IMR-90 (cell line): ENCODE results near the gene CFAP70. TPM values are rescaled to one million over a fixed set of nuclear protein-coding genes. Genes with fewer than 3 reads are reported as not detected.

Experiments
- ATAC-seq: fragments of 200-7000 bp; cut with Tn5 transposase; 2 replicates; pipeline ENCODE4 v1.9.1; 2020; ENCODE audit warnings: low read depth, mild to moderate bottlenecking, moderate library complexity
- BruUV-seq: library from RNA; stranded (reverse); fragments of 400-500 nt; replicated peaks from 2 replicates; lab custom pipeline; 2021; lab: Mats Ljungman, UMichigan
- CTCF ChIA-PET: fragments of 300-600 bp; formaldehyde crosslinking; extraction: SDS; loops from one replicate; lab custom pipeline; 2021; ENCODE audit warnings: antibody characterized with exemption; lab: Yijun Ruan, JAX
- POLR2A ChIA-PET: fragments of 300-600 bp; sonication (Branson Sonifier 250); formaldehyde crosslinking; loops from one replicate; lab custom pipeline; 2022; ENCODE audit warnings: antibody characterized with exemption; ENCODE audit not compliant: unreplicated experiment; lab: Charles Lee
- DNase-seq: peaks from one replicate; pipeline ENCODE4 v3.0.0; 2013
- H2AFZ ChIP-seq: replicated peaks from 2 replicates; pipeline ENCODE3; 2013; ENCODE audit warnings: low read length, mild to moderate bottlenecking; ENCODE audit not compliant: poor library complexity
- H2AK5ac ChIP-seq: 2 replicates; pipeline ENCODE4 v1.6.1; 2013; ENCODE audit warnings: low read depth, low read length, inconsistent platforms
- H2AK9ac ChIP-seq: replicated peaks from 2 replicates; pipeline ENCODE3; 2013; ENCODE audit warnings: mild to moderate bottlenecking, low read depth, low read length, moderate library complexity; ENCODE audit not compliant: poor library complexity
- H2BK120ac ChIP-seq: 2 replicates; pipeline ENCODE4 v1.6.1; 2013; ENCODE audit warnings: low read depth, low read length, inconsistent platforms
- H2BK15ac ChIP-seq: 3 replicates; pipeline ENCODE4 v1.6.1; 2013; ENCODE audit warnings: low read depth, low read length, inconsistent platforms
- H2BK20ac ChIP-seq: 2 replicates; pipeline ENCODE4 v1.6.1; 2013; ENCODE audit warnings: low read depth, mild to moderate bottlenecking, inconsistent platforms, low read length, moderate library complexity
- H2BK5ac ChIP-seq: 2 replicates; pipeline ENCODE4 v1.6.1; 2013; ENCODE audit warnings: mild to moderate bottlenecking, low read depth, low read length, inconsistent platforms; ENCODE audit not compliant: poor library complexity, severe bottlenecking
- H3K14ac ChIP-seq: replicated peaks from 2 replicates; pipeline ENCODE4 v1.6.1; 2013; ENCODE audit warnings: low read depth, low read length, inconsistent platforms
- H3K18ac ChIP-seq: 2 replicates; pipeline ENCODE4 v1.6.1; 2013; ENCODE audit warnings: low read depth, low read length, control low read depth
- H3K23ac ChIP-seq: 2 replicates; pipeline ENCODE4 v1.6.1; 2013; ENCODE audit warnings: low read depth, low read length, inconsistent platforms
- H3K27ac ChIP-seq: 2 replicates; pipeline ENCODE4 v1.5.1; 2013; ENCODE audit warnings: mild to moderate bottlenecking, control low read depth, low read length; ENCODE audit not compliant: insufficient read depth
- H3K27me3 ChIP-seq: 2 replicates; pipeline ENCODE4 v1.6.1; 2013; ENCODE audit warnings: low read length; ENCODE audit not compliant: control insufficient read depth, insufficient read depth
- H3K36me3 ChIP-seq: 2 replicates; pipeline ENCODE4 v1.6.1; 2013; ENCODE audit warnings: low read length, mixed read lengths; ENCODE audit not compliant: control insufficient read depth, insufficient read depth
- H3K4ac ChIP-seq: 2 replicates; pipeline ENCODE4 v1.6.1; 2013; ENCODE audit warnings: low read depth, low read length, inconsistent platforms
- H3K4me1 ChIP-seq: 2 replicates; pipeline ENCODE4 v1.6.1; 2013; ENCODE audit warnings: low read length, mixed read lengths; ENCODE audit not compliant: control insufficient read depth, insufficient read depth
- H3K4me2 ChIP-seq: 2 replicates; pipeline ENCODE4 v1.6.1; 2013; ENCODE audit warnings: low read depth, mild to moderate bottlenecking, control low read depth, low read length, moderate library complexity
- H3K4me3 ChIP-seq: 2 replicates; pipeline ENCODE4 v1.5.1; 2013; ENCODE audit warnings: low read depth, mild to moderate bottlenecking, control low read depth, low read length, moderate library complexity; ENCODE audit not compliant: insufficient read depth
- H3K56ac ChIP-seq: 2 replicates; pipeline ENCODE4 v1.6.1; 2013; ENCODE audit warnings: low read length, inconsistent platforms; ENCODE audit not compliant: insufficient read depth; ENCODE audit errors: extremely low read depth
- H3K79me1 ChIP-seq, 2 experiments: 2 replicates each; pipeline ENCODE4 v1.6.1; 2013; ENCODE audit warnings: low read length in 2 of 2, inconsistent platforms in 1 of 2, low read depth in 1 of 2
- H3K9ac ChIP-seq: 2 replicates; pipeline ENCODE4 v1.6.1; 2013; ENCODE audit warnings: low read depth, low read length, control low read depth
- H3K9me1 ChIP-seq: 2 replicates; pipeline ENCODE4 v1.6.1; 2013; ENCODE audit warnings: low read length, inconsistent platforms; ENCODE audit not compliant: insufficient read depth
- H3K9me3 ChIP-seq: 2 replicates; pipeline ENCODE4 v1.6.1; 2013; ENCODE audit warnings: low read length; ENCODE audit not compliant: control insufficient read depth, insufficient read depth
- H4K20me1 ChIP-seq: 2 replicates; pipeline ENCODE4 v1.6.1; 2013; ENCODE audit warnings: low read length, inconsistent platforms; ENCODE audit not compliant: insufficient read depth
- H4K5ac ChIP-seq: 2 replicates; pipeline ENCODE4 v1.6.1; 2013; ENCODE audit warnings: mild to moderate bottlenecking, low read depth, low read length, control low read depth
- H4K8ac ChIP-seq, 2 experiments: 2 replicates each; pipeline ENCODE4 v1.6.1; 2013; ENCODE audit warnings: low read depth in 2 of 2, low read length in 2 of 2, control low read depth in 1 of 2, inconsistent platforms in 1 of 2
- H4K91ac ChIP-seq: 2 replicates; pipeline ENCODE4 v1.6.1; 2013; ENCODE audit warnings: low read depth, low read length, inconsistent platforms; ENCODE audit not compliant: insufficient read depth
- BHLHE40 ChIP-seq: fragments of 150-350 bp; IDR thresholded peaks from 2 replicates; pipeline ENCODE4 v1.6.1; 2016; ENCODE audit warnings: mild to moderate bottlenecking, low read depth, low read length
- CEBPB ChIP-seq: IDR thresholded peaks from 2 replicates; pipeline ENCODE4 v1.6.1; 2012; ENCODE audit warnings: low read depth, low read length, improper control_type of control experiment
- MAFK ChIP-seq: IDR thresholded peaks from 2 replicates; pipeline ENCODE4 v1.6.1; 2012; ENCODE audit warnings: low read depth, low read length, improper control_type of control experiment
- NFE2L2 ChIP-seq: fragments of 150-350 bp; IDR thresholded peaks from 2 replicates; pipeline ENCODE4 v1.6.1; 2016; ENCODE audit warnings: low read depth, mild to moderate bottlenecking, low read length
- WGBS, 2 experiments: methylation state at CpG; one replicate each; pipeline versions ENCODE4 v1.1.5 to v1.1.7; 2013; ENCODE audit warnings: missing lambda C conversion rate in 2 of 2; ENCODE audit not compliant: insufficient read length in 1 of 2; ENCODE audit errors: extremely low coverage in 2 of 2; 5-methylcytosine and 5-hydroxymethylcytosine counted together
- dilution Hi-C: fragments of 300-500 bp; cut with HindIII; formaldehyde crosslinking; loops from one replicate; pipeline ENCODE4 v1.14.3; 2018; ENCODE audit warnings: low sequenced_read_pairs; ENCODE audit not compliant: unreplicated experiment
- in situ Hi-C: fragments of 300-500 bp; cut with MboI; formaldehyde crosslinking; loops from 3 replicates; pipeline ENCODE4 v1.14.3; 2019; ENCODE audit warnings: low sequenced_read_pairs, inconsistent platforms, mixed read lengths
- intact Hi-C: fragments of 100-400 bp; cut with micrococcal nuclease; formaldehyde crosslinking; loops from 2 replicates; pipeline ENCODE4 v1.10.0; 2022
- polyA plus RNA-seq, 3 experiments: library from polyadenylated mRNA; depleted of rRNA; stranded (reverse); fragments of >200 nt; gene quantifications; 2 replicates each; pipeline ENCODE4 v1.2.3, GENCODE V29; 2012; ENCODE audit warnings: low replicate concordance in 1 of 3
- total RNA-seq: library from RNA; depleted of rRNA; stranded (reverse); fragments of >200 nt; gene quantifications from 2 replicates; pipeline ENCODE4 v1.2.3, GENCODE V29; 2012

Gene CFAP70
- total and polyA plus RNA-seq, 2 of the 4 experiments (the other 2 are of a cell fraction) = 0.15 to 0.18 TPM

- Histone ChIP-seq H4K5ac (no peak overlapping the region), H2AK9ac (no peak overlapping the region), H3K27me3 (no peaks in the 10 kb centered on the region), H2BK5ac (no peak overlapping the region), H2BK20ac (no peak overlapping the region), H3K79me1 (peaks cover 0 to 3% of the 10 kb centered on the region in 2 experiments; a peak in 1 of 4 replicates), H3K14ac (no peak overlapping the region), H4K8ac (no peak overlapping the region), H3K9me1 (peaks cover 5% of the 10 kb centered on the region; the same call in 1 of the 2 replicates), H2AFZ (no peak overlapping the region), H2AK5ac (no peak overlapping the region), H3K23ac (no peak overlapping the region), H3K4me3 (no peak overlapping the region), H3K56ac (no peak overlapping the region), H2BK15ac (no peak overlapping the region), H4K20me1 (no peaks in the 10 kb centered on the region), H3K4me1 (no peaks in the 10 kb centered on the region), H3K4ac (no peak overlapping the region), H3K27ac (no peak overlapping the region), H3K9me3 (no peaks in the 10 kb centered on the region), H3K9ac (no peak overlapping the region), H2BK120ac (no peak overlapping the region), H3K4me2 (no peak overlapping the region), H3K36me3 (peaks cover 14% of the 10 kb centered on the region; the same call in 1 of the 2 replicates), H3K18ac (no peak overlapping the region), H4K91ac (no peak overlapping the region)
- ATAC-seq (no peak), DNase-seq (no peak)
- no TSS peak for BruUV-seq
- 83 to 100% methylated on average over 1 of the region's 4 CpGs for WGBS, 2 experiments
- dilution Hi-C loops = no loop called here
- CTCF ChIA-PET = no interaction called here
- in situ Hi-C loops = no loop called here
- no peak for TF ChIP-seq MAFK
- no peak for TF ChIP-seq BHLHE40
- no peak for TF ChIP-seq NFE2L2
- TF ChIP-seq CEBPB = no peak
- intact Hi-C loops = no loop called here
- POLR2A ChIA-PET = no interaction called here
Measured at GRCh38 chr10:73368238-73368637, 9.6 kb upstream of the CFAP70 start.
